GM12801 (cell line): Measurements from ENCODE around the gene FUT1.

Experiments
- CTCF ChIP-seq: IDR thresholded peaks from one replicate; pipeline ENCODE4 v1.5.1; 2011; ENCODE audit warnings: control low read depth; ENCODE audit not compliant: insufficient read length; ENCODE audit errors: extremely low read depth

The FUT1 gene

GRCh38 chr19:48777139-48777538 is 24.7 kb upstream of the FUT1 start:
- no peak for TF ChIP-seq CTCF

- no peak for TF ChIP-seq CTCF
Measured at GRCh38 chr19:48772503-48772953, 20.1 kb upstream of the FUT1 start.

- TF ChIP-seq CTCF: no peak
Measured at GRCh38 chr19:48770734-48771472, 18.5 kb upstream of the FUT1 start.

GRCh38 chr19:48770266-48770665 is 17.8 kb upstream of the FUT1 start:
- TF ChIP-seq CTCF: no peak

GRCh38 chr19:48768994-48769713 is 16.7 kb upstream of the FUT1 start:
- TF ChIP-seq CTCF: no peak

GRCh38 chr19:48760504-48761205 is 8.2 kb upstream of the FUT1 start:
- TF ChIP-seq CTCF: no peak

GRCh38 chr19:48757741-48758144 is 5.3 kb upstream of the FUT1 start:
- TF ChIP-seq CTCF: no peak
